A549 (cell line): ENCODE measurements around the gene KRT34. TPM values are rescaled to one million over a fixed set of nuclear protein-coding genes. Genes with fewer than 3 reads are reported as not detected.
"Not testable (repeated sequence)": the region's sequence is repeated elsewhere in the genome, so short reads cannot be mapped to it uniquely, and the experiment has no call there.

Experiments
- ATAC-seq, 2 experiments: fragments of 200-7000 bp in 1 of 2; fragments of >200 bp in 1 of 2; cut with Nextera tagmentation in 1 of 2; cut with Tn5 transposase in 1 of 2; 3 replicates each; pipeline versions ENCODE4 v1.8.0 to v1.9.1; 2018 to 2020; ENCODE audit warnings: mild to moderate bottlenecking in 1 of 2, moderate library complexity in 1 of 2
- CTCF ChIA-PET: fragments of 300-600 bp; sonication (Branson Sonifier 250); formaldehyde crosslinking; extraction: SDS; loops from one replicate; lab custom pipeline; 2021; ENCODE audit warnings: antibody characterized with exemption, inconsistent platforms; lab: Yijun Ruan, JAX
- POLR2A ChIA-PET: fragments of 350-600 bp; formaldehyde crosslinking; extraction: SDS; loops from one replicate; lab custom pipeline; 2021; ENCODE audit warnings: antibody characterized with exemption, inconsistent platforms; lab: Yijun Ruan, JAX
- DNase-seq, 2 experiments: peaks; one replicate each; pipeline versions ENCODE4 v3.0.0 to v3.0.0-alpha.2; 2011 to 2016; ENCODE audit warnings: low read depth in 1 of 2, low spot score in 1 of 2
- FAIRE-seq: peaks from 2 replicates; lab custom pipeline; 2011; peaks lifted over from hg19 to GRCh38; lab: Jason Lieb, UNC
- H3K27ac ChIP-seq, 2 experiments: fragments of >200 bp; sonication (Bioruptor Twin); formaldehyde crosslinking; 3 replicates each; pipeline ENCODE4 v1.5.1; 2016 to 2017
- H3K4me1 ChIP-seq: fragments of >200 bp; sonication (Bioruptor Twin); formaldehyde crosslinking; 3 replicates; pipeline ENCODE4 v1.6.1; 2016
- H3K4me2 ChIP-seq: fragments of >200 bp; sonication (Bioruptor Twin); formaldehyde crosslinking; 3 replicates; pipeline ENCODE4 v1.6.1; 2016
- H3K4me3 ChIP-seq: fragments of >200 bp; sonication (Bioruptor Twin); formaldehyde crosslinking; 3 replicates; pipeline ENCODE4 v1.5.1; 2016
- H3K9me3 ChIP-seq: fragments of >200 bp; sonication (Bioruptor Twin); formaldehyde crosslinking; 3 replicates; pipeline ENCODE4 v1.6.1; 2016
- CHD4 ChIP-seq: fragments of 200-600 bp; sonication (generic); IDR thresholded peaks from 2 replicates; pipeline ENCODE4 v1.6.1; 2016; ENCODE audit warnings: antibody characterized with exemption, mild to moderate bottlenecking, borderline replicate concordance
- EHMT2 ChIP-seq: fragments of 200-600 bp; sonication (generic); IDR thresholded peaks from 2 replicates; pipeline ENCODE4 v1.6.1; 2016; ENCODE audit warnings: antibody characterized with exemption, low read depth, mild to moderate bottlenecking, moderate library complexity
- EP300 ChIP-seq, 2 experiments: fragments of >200 bp; sonication (Bioruptor Twin); formaldehyde crosslinking; IDR thresholded peaks; 2 replicates in 1 of 2; 3 replicates in 1 of 2; pipeline ENCODE4 v1.6.1; 2016 to 2017
- ESRRA ChIP-seq: fragments of 150-350 bp; IDR thresholded peaks from 2 replicates; pipeline ENCODE4 v1.6.1; 2014; ENCODE audit warnings: mild to moderate bottlenecking, low read length, borderline replicate concordance
- HDAC2 ChIP-seq: fragments of 200-600 bp; sonication (generic); IDR thresholded peaks from 2 replicates; pipeline ENCODE4 v1.6.1; 2016
- JUN ChIP-seq, 2 experiments: fragments of >200 bp; sonication (Bioruptor Twin); formaldehyde crosslinking; IDR thresholded peaks; 2 replicates in 1 of 2; 3 replicates in 1 of 2; pipeline ENCODE4 v1.6.1; 2016 to 2017
- JUNB ChIP-seq: fragments of >200 bp; sonication (Bioruptor Twin); formaldehyde crosslinking; IDR thresholded peaks from 2 replicates; pipeline ENCODE4 v1.6.1; 2016
- KDM1A ChIP-seq: fragments of 200-600 bp; sonication (generic); IDR thresholded peaks from 2 replicates; pipeline ENCODE4 v1.6.1; 2016; ENCODE audit warnings: low read depth, mild to moderate bottlenecking
- MYC ChIP-seq: IDR thresholded peaks from 2 replicates; pipeline ENCODE4 v1.6.1; 2012; ENCODE audit warnings: mild to moderate bottlenecking, inconsistent platforms, low read length, improper control_type of control experiment, borderline replicate concordance
- NR3C1 ChIP-seq: fragments of >200 bp; sonication (Bioruptor Twin); formaldehyde crosslinking; IDR thresholded peaks from 3 replicates; pipeline ENCODE4 v1.6.1; 2017
- PBX3 ChIP-seq: IDR thresholded peaks from 2 replicates; pipeline ENCODE4 v1.6.1; 2012
- POLR2A ChIP-seq: IDR thresholded peaks from 2 replicates; pipeline ENCODE4 v1.6.1; 2012; ENCODE audit warnings: mild to moderate bottlenecking, low read length
- POLR2AphosphoS2 ChIP-seq: conservative IDR thresholded peaks from 2 replicates; pipeline ENCODE4 v1.6.1; 2012; ENCODE audit warnings: low read length, improper control_type of control experiment, inconsistent platforms
- RAD21 ChIP-seq, 2 experiments: fragments of >200 bp in 1 of 2; sonication (Bioruptor Twin) in 1 of 2; formaldehyde crosslinking in 1 of 2; IDR thresholded peaks in 1 of 2; conservative IDR thresholded peaks in 1 of 2; 2 replicates in 1 of 2; 3 replicates in 1 of 2; pipeline ENCODE4 v1.6.1; 2012 to 2018; ENCODE audit warnings: inconsistent platforms in 1 of 2
- RCOR1 ChIP-seq: fragments of 150-350 bp; IDR thresholded peaks from 2 replicates; pipeline ENCODE4 v1.6.1; 2014; ENCODE audit warnings: antibody characterized with exemption, low read length, low read depth
- RFX5 ChIP-seq: fragments of 450-650 bp; IDR thresholded peaks from 2 replicates; pipeline ENCODE4 v1.7.1; 2014; ENCODE audit warnings: antibody characterized with exemption, mild to moderate bottlenecking, moderate library complexity
- RNF2 ChIP-seq: fragments of 200-600 bp; sonication (generic); IDR thresholded peaks from 2 replicates; pipeline ENCODE4 v1.6.1; 2016; ENCODE audit warnings: low read depth, mild to moderate bottlenecking, antibody characterized with exemption, moderate library complexity, borderline replicate concordance
- TP53 ChIP-seq: fragments of 250-450 bp; sonication (Bioruptor Pico); IDR thresholded peaks from 2 replicates; pipeline ENCODE4 v1.5.0; 2021; ENCODE audit warnings: mild to moderate bottlenecking, moderate library complexity
- USF2 ChIP-seq: fragments of 450-650 bp; IDR thresholded peaks from 2 replicates; pipeline ENCODE4 v1.6.1; 2014; ENCODE audit warnings: antibody characterized with exemption
- ZSCAN20 ChIP-seq: fragments of 250-450 bp; sonication (Bioruptor Pico); IDR thresholded peaks from 2 replicates; pipeline ENCODE4 v1.8.0; 2022; ENCODE audit warnings: mild to moderate bottlenecking, moderate library complexity
- WGBS: methylation state at CpG from one replicate; pipeline ENCODE4 v1.1.6; 2017; ENCODE audit errors: missing lambda C conversion rate; 5-methylcytosine and 5-hydroxymethylcytosine counted together
- polyA plus RNA-seq, 4 experiments: library from polyadenylated mRNA; depleted of rRNA in 3 of 4; stranded (reverse); fragments of >200 nt; fragmentation: RNase III in 1 of 4; extraction: RNeasy Plus Mini Kit Qiagen cat#74134 plus additional on column Dnase treatment in 1 of 4; gene quantifications; 2 replicates in 3 of 4; 3 replicates in 1 of 4; pipeline ENCODE4 v1.2.3, GENCODE V29; 2011 to 2017

KRT34 gene
- polyA plus RNA-seq, 2 of the 4 experiments (the other 2 are of a cell fraction): 0.09 to 0.23 TPM

- no peak overlapping the region for H3K4me3 ChIP-seq
- ATAC-seq (no peak), FAIRE-seq (no peak), DNase-seq (no peak)
- H3K27ac ChIP-seq: no peak overlapping the region
- ChIA-PET POLR2A (no interaction called here), CTCF (interaction anchor here (1.0 to 1.5 kb wide), 4 partner anchors 9 to 252 kb away, joined by 3 to 5 read pairs (median 4); no protein-coding TSS in a partner anchor)
- no peaks in the 10 kb centered on the region for H3K9me3 ChIP-seq
- TF ChIP-seq RNF2: no peak
- TF ChIP-seq TP53 (CRISPR knock-in tag): no peak
- TF ChIP-seq JUNB: no peak
- no peak for TF ChIP-seq RCOR1
- TF ChIP-seq ESRRA: no peak
- no peak for TF ChIP-seq POLR2A
- no peak for TF ChIP-seq EP300 (IDR thresholded peaks at IDR 0.05)
- TF ChIP-seq POLR2AphosphoS2: no peak
- TF ChIP-seq CHD4: no peak
- no peaks in the 10 kb centered on the region for H3K4me1 ChIP-seq
- no peak overlapping the region for H3K4me2 ChIP-seq
- WGBS: 87% methylated on average over 7 of the region's 7 CpGs
Measured at GRCh38 chr17:41396340-41396739, 14.2 kb upstream of the KRT34 start.

- H3K9me3 ChIP-seq: no peaks in the 10 kb centered on the region
- H3K4me2 ChIP-seq: no peak overlapping the region
- TF ChIP-seq PBX3 (no peak), NR3C1 (no peak), CHD4 (no peak), MYC (no peak), RAD21 (conservative IDR thresholded peaks at IDR 0.05 in 1 of 2, IDR thresholded peaks at IDR 0.05 in 1 of 2) (no peak), EHMT2 (no peak), JUN (IDR thresholded peaks at IDR 0.05) (no peak), HDAC2 (no peak), KDM1A (no peak), USF2 (no peak), ZSCAN20 (CRISPR knock-in tag) (no peak), JUNB (no peak), RFX5 (no peak)
- TF ChIP-seq, all 56 proteins: peak for 0
- 85% methylated on average over 1 of the region's 1 CpG for WGBS
- no peaks in the 10 kb centered on the region for H3K4me1 ChIP-seq
- ChIA-PET CTCF (interaction anchor here (1.0 to 1.4 kb wide), 2 partner anchors 10 to 20 kb away, joined by 3 to 4 read pairs; no protein-coding TSS in a partner anchor), POLR2A (no interaction called here)
- no peak for FAIRE-seq
- no peak for ATAC-seq
- H3K27ac ChIP-seq: no peak overlapping the region
- no peak for DNase-seq
- H3K4me3 ChIP-seq: no peak overlapping the region
Measured at GRCh38 chr17:41395611-41396010, 13.5 kb upstream of the KRT34 start.

- H3K4me1 ChIP-seq, H3K9me3 ChIP-seq, FAIRE-seq, H3K27ac ChIP-seq, H3K4me3 ChIP-seq, DNase-seq, ATAC-seq, POLR2A ChIA-PET, H3K4me2 ChIP-seq: not testable (repeated sequence)
- CTCF ChIA-PET: interaction anchor here (1.4 kb wide), 1 partner anchor 10 kb away, joined by 4 read pairs; no protein-coding TSS in a partner anchor
- 71% methylated on average over 12 of the region's 12 CpGs for WGBS
Measured at GRCh38 chr17:41395044-41395443, 12.9 kb upstream of the KRT34 start.
